Astrocyte of the spinal cord (primary cell): ENCODE results near the gene LDHD.

Experiments
- DNase-seq: peaks from one replicate; pipeline ENCODE4 v3.0.0; 2011; ENCODE audit warnings: low read depth, low spot score
- H3K4me3 ChIP-seq: 2 replicates; pipeline ENCODE4 v1.5.1; 2011; ENCODE audit warnings: low read depth, mild to moderate bottlenecking, low read length, moderate library complexity
- CTCF ChIP-seq: IDR thresholded peaks from 2 replicates; pipeline ENCODE4 v1.5.1; 2012; ENCODE audit warnings: low read depth, mild to moderate bottlenecking, low read length, inconsistent platforms
- in situ Hi-C: cut with HindIII; loops from 2 replicates; pipeline ENCODE4 v1.10.0; 2017; ENCODE audit warnings: low sequenced_read_pairs

LDHD gene

GRCh38 chr16:75116081-75116910 lies at the start of gene LDHD:
LDHD (minus strand) TSS chr16:75116780; CDS start chr16:75116720, 60 bp downstream.
- H3K4me3 ChIP-seq, result peak within 1 kb of the TSS; percentile 42
- peak; percentile 56 for DNase-seq
- no peak for TF ChIP-seq CTCF
- in situ Hi-C loops, result no loop called here

- TF ChIP-seq CTCF, result no peak
- DNase-seq, result no peak
- in situ Hi-C loops, result no loop called here
- H3K4me3 ChIP-seq, result no peak overlapping the region
Measured at GRCh38 chr16:75160386-75160785, 43.8 kb upstream of the LDHD start.

- TF ChIP-seq CTCF, result no peak
- in situ Hi-C loops, result no loop called here
- DNase-seq, result no peak
- no peak overlapping the region for H3K4me3 ChIP-seq
Measured at GRCh38 chr16:75152635-75153034, 36.1 kb upstream of the LDHD start.

GRCh38 chr16:75151798-75152197 lies 35.2 kb upstream of the LDHD start:
- TF ChIP-seq CTCF, result no peak
- H3K4me3 ChIP-seq, result no peak overlapping the region
- in situ Hi-C loops, result no loop called here
- no peak for DNase-seq

GRCh38 chr16:75148311-75149195 lies 32.0 kb upstream of the LDHD start, which contains the start of gene ZFP1:
ZFP1 (plus strand) TSS chr16:75148524; CDS start chr16:75152952, 4,428 bp downstream.
- no peak for TF ChIP-seq CTCF
- peak within 1 kb of the TSS; percentile 91 for H3K4me3 ChIP-seq
- DNase-seq, result peak; percentile 91
- in situ Hi-C loops, result no loop called here

- in situ Hi-C loops, result no loop called here
- DNase-seq, result no peak
- no peak for TF ChIP-seq CTCF
- H3K4me3 ChIP-seq, result peak overlapping the region; percentile 91
Measured at GRCh38 chr16:75147968-75148310, 31.4 kb upstream of the LDHD start.
